K562 treated with DMSO at 1 percent for 24 hours (cell line): ENCODE measurements around the gene MTMR4. TPM values are rescaled to one million over a fixed set of nuclear protein-coding genes. Genes with fewer than 3 reads are reported as not detected.

Experiments used
- total RNA-seq: library from RNA; unstranded; fragments of 300-600 nt; gene quantifications from 2 replicates; pipeline ENCODE4 v1.2.3, GENCODE V29; 2022; ENCODE audit warnings: low read depth; ENCODE audit not compliant: insufficient read depth

The MTMR4 gene
- total RNA-seq = 16.3 and 19.4 TPM in 2 replicates

DNA sequence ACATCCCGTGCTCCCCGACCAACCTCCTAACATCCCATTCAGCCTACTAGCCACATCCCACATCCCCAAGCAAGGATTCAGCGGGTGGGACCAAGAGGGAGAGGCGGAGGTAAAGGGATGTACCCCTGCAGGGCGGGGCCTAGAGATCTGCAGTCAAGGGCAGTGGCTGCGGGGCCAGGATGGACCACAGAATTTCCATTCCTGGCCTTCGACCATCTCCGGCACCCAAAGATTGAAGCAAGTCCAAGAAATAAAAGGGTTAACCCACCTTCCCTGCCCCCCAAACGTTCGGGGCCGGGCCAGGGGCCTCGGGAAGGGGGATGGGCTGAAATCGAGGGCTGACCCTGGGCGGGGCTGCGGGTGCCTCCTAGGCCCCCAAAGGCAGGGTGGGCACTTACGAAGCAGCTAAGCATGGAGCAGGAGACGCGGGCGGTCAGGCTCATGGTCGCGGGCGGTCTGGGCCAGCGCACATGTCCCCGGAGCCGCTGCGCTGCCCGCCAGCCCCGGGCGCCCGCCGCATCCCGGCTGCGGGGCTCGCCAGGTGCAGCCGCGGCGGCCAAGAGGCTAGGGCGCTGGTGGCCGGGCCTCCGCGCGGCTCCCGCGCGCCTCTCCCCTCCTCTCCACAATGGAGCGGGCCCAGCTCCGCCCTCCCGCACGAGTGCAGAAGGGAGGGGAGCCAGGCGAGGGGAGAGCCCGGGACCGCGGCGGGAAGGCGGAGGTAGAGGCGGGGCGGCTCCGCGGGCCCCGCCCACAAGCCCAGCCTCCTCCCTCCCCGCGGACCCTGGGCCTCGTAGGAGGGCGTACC is at the start of gene MTMR4:
MTMR4 (minus strand) TSS at position 674 of the 805 bp plus-strand sequence; CDS start at position 443, 231 bp downstream.

DNA sequence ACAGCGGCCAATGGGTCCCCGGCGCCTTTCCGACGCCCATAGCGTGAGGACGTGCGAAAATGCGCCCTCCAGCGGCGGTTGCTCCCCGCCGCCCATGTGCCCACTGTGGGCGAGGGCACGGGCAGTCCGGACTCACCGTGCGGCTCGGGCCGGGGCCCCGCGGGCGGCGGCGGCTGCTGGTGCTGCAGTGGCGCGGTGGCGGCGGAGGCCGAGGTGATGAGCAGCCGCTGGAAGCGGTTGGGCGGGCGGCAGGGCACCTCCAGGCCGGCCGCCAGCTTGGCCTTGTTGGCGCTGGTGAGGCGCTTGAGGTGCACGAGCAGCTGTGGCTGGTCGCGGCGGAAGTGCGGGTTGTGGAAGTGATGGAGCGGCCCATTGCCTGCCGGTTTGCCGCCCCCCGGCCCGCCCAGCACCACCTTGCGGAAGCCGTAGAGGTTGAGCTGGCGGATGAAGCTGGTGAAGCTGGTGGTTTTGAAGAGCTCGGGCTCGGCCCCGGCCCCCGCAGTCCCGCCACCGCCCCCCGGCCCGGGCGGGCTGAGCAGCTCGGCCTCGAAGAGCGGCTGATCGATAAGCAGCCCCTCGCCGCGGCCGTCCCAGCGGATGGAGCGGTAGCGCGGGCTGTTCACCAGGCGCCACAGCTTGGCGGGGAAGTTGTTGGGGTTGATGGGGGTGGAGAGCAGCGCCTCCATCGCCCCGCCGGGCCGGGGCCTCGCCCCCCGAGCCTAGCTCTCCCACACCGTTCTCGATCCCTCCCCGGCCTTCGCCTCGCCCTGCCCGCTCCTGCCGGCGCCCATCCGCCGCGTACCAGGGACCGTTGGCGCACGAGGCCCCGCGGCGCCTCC is 26.6 kb downstream of the MTMR4 start, which contains the start of gene HSF5:
HSF5 (minus strand) TSS at position 820 of the 839 bp plus-strand sequence; CDS start at position 686, 134 bp downstream.

Other genes starting within 250 kb of the MTMR4 start
- not detected in 2 replicates for gene MPO, start 233.7 kb downstream of the MTMR4 start, total RNA-seq
- gene TSPOAP1, start 185.8 kb downstream of the MTMR4 start, total RNA-seq = 2.0 and 3.1 TPM in 2 replicates
- 71.2 and 71.3 TPM in 2 replicates for gene SUPT4H1, start 162.4 kb downstream of the MTMR4 start, total RNA-seq
- gene RNF43, start 97.1 kb downstream of the MTMR4 start, total RNA-seq = 3.6 and 4.8 TPM in 2 replicates
- gene HSF5, start 26.2 kb downstream of the MTMR4 start, total RNA-seq = not detected in 2 replicates
- gene TEX14, start 177.4 kb upstream of the MTMR4 start, total RNA-seq = 0.35 and 0.63 TPM in 2 replicates
- gene RAD51C, start 178.0 kb upstream of the MTMR4 start, total RNA-seq = 60.8 and 66.8 TPM in 2 replicates
- gene PPM1E, start 241.2 kb upstream of the MTMR4 start, total RNA-seq = 3.2 and 4.1 TPM in 2 replicates